DMS53 treated with DMSO at 0.1 percent for 48 hours (cell line): ENCODE results near the gene KNDC1.
"Not testable (repeated sequence)": the region's sequence is repeated elsewhere in the genome, so short reads cannot be mapped to it uniquely, and the experiment has no call there.

Experiments used
- DNase-seq: peaks from one replicate; lab custom pipeline; 2025; ENCODE audit not compliant: unreplicated experiment; lab: John Stamatoyannopoulos, UW

KNDC1 gene

GRCh38 chr10:133162178-133162909 lies 2.3 kb downstream of the KNDC1 start:
- DNase-seq = no peak

GRCh38 chr10:133162910-133163856 lies 3.2 kb downstream of the KNDC1 start:
- no peak for DNase-seq

- no peak for DNase-seq
Observed at GRCh38 chr10:133163889-133164815, 4.1 kb downstream of the KNDC1 start.

- no peak for DNase-seq
Observed at GRCh38 chr10:133164816-133165555, 5.0 kb downstream of the KNDC1 start.

- DNase-seq = no peak
Observed at GRCh38 chr10:133165556-133166503, 5.8 kb downstream of the KNDC1 start.

- no peak for DNase-seq
Observed at GRCh38 chr10:133166504-133166827, 6.4 kb downstream of the KNDC1 start.

GRCh38 chr10:133166828-133167692 lies 7.0 kb downstream of the KNDC1 start:
- no peak for DNase-seq

GRCh38 chr10:133167693-133168616 lies 7.9 kb downstream of the KNDC1 start:
- DNase-seq = no peak

- no peak for DNase-seq
Observed at GRCh38 chr10:133168617-133169031, 8.6 kb downstream of the KNDC1 start.

GRCh38 chr10:133169173-133169947 lies 9.3 kb downstream of the KNDC1 start:
- DNase-seq = no peak

GRCh38 chr10:133170092-133170491 lies 10.1 kb downstream of the KNDC1 start:
- DNase-seq = no peak

GRCh38 chr10:133173860-133174640 lies 14.0 kb downstream of the KNDC1 start:
- DNase-seq = no peak

GRCh38 chr10:133174689-133175263 lies 14.8 kb downstream of the KNDC1 start:
- no peak for DNase-seq

GRCh38 chr10:133175624-133176023 lies 15.6 kb downstream of the KNDC1 start:
- not testable (repeated sequence) for DNase-seq

GRCh38 chr10:133176546-133176945 lies 16.5 kb downstream of the KNDC1 start:
- DNase-seq = no peak
